Erythroblast (primary cell): Measurements from ENCODE around the gene SAFB.

Experiments used
- GATA1 ChIP-seq: IDR thresholded peaks from 2 replicates; pipeline ENCODE4 v1.6.1; 2011; ENCODE audit warnings: low read depth, mild to moderate bottlenecking, control low read depth, low read length, moderate library complexity
- POLR2A ChIP-seq: IDR thresholded peaks from 2 replicates; pipeline ENCODE4 v1.6.1; 2011; ENCODE audit warnings: mild to moderate bottlenecking, low read length

- TF ChIP-seq POLR2A, result no peak
- no peak for TF ChIP-seq GATA1
These were observed 27.1 kb upstream of the SAFB start for GRCh38 chr19:5595745-5596144.
